Endothelial cell of umbilical vein (primary cell): ENCODE data around the gene TM7SF2. TPM values are rescaled to one million over a fixed set of nuclear protein-coding genes. Genes with fewer than 3 reads are reported as not detected.

Experiments
- BruUV-seq: library from RNA; stranded (reverse); fragments of 400-500 nt; replicated peaks from 2 replicates; lab custom pipeline; 2021; lab: Mats Ljungman, UMichigan
- CTCF ChIA-PET: fragments of 300-600, 350-600 bp; sonication (Branson Sonifier 250); formaldehyde crosslinking; loops from one replicate; lab custom pipeline; 2021; ENCODE audit warnings: antibody characterized with exemption, inconsistent platforms; lab: Charles Lee
- POLR2A ChIA-PET: fragments of 300-600, 350-600 bp; sonication (Branson Sonifier 250); formaldehyde crosslinking; loops from one replicate; lab custom pipeline; 2021; ENCODE audit warnings: antibody characterized with exemption, inconsistent platforms; lab: Charles Lee
- DNase-seq: peaks from one replicate; pipeline ENCODE4 v3.0.0-alpha.2; 2011; ENCODE audit warnings: low read depth, low spot score
- FAIRE-seq: peaks from 2 replicates; lab custom pipeline; 2011; peaks lifted over from hg19 to GRCh38; lab: Jason Lieb, UNC
- H2AFZ ChIP-seq: 2 replicates; pipeline ENCODE4 v1.6.0; 2012; ENCODE audit warnings: low read depth, low read length, control low read depth, inconsistent platforms
- H3K27ac ChIP-seq: 2 replicates; pipeline ENCODE4 v1.5.1; 2011; ENCODE audit warnings: low read depth, mild to moderate bottlenecking, control low read depth, low read length, moderate library complexity; ENCODE audit not compliant: insufficient read depth
- H3K27me3 ChIP-seq, 2 experiments: 2 replicates each; pipeline versions ENCODE4 v1.6.0 to v1.6.1; 2011; ENCODE audit warnings: low read length in 2 of 2, mixed read lengths in 1 of 2; ENCODE audit not compliant: control insufficient read depth in 2 of 2, insufficient read depth in 2 of 2
- H3K36me3 ChIP-seq, 2 experiments: 2 replicates in 1 of 2; 3 replicates in 1 of 2; pipeline ENCODE4 v1.5.1; 2011; ENCODE audit warnings: low read length in 2 of 2, mild to moderate bottlenecking in 1 of 2, moderate library complexity in 1 of 2; ENCODE audit not compliant: control insufficient read depth in 2 of 2, insufficient read depth in 2 of 2; ENCODE audit errors: extremely low read depth in 1 of 2
- H3K4me1 ChIP-seq: 3 replicates; pipeline ENCODE4 v1.5.1; 2011; ENCODE audit warnings: mild to moderate bottlenecking, low read length; ENCODE audit not compliant: control insufficient read depth, insufficient read depth; ENCODE audit errors: extremely low read depth
- H3K4me2 ChIP-seq: 2 replicates; pipeline ENCODE4 v1.6.1; 2011; ENCODE audit warnings: low read length, control low read depth, mixed read lengths; ENCODE audit not compliant: insufficient read depth
- H3K4me3 ChIP-seq, 3 experiments: fragments of 200-600 bp in 1 of 3; sonication (generic), shearing (Covaris generic) in 1 of 3; replicated peaks in 1 of 3; 2 replicates each; pipeline ENCODE4 v1.5.1; 2011 to 2016; ENCODE audit warnings: control low read depth in 3 of 3, low read length in 3 of 3, mild to moderate bottlenecking in 2 of 3, inconsistent platforms in 1 of 3, low read depth in 1 of 3, moderate library complexity in 1 of 3; ENCODE audit not compliant: insufficient read depth in 1 of 3
- H3K79me2 ChIP-seq: 2 replicates; pipeline ENCODE4 v1.6.0; 2012; ENCODE audit warnings: low read length, inconsistent platforms; ENCODE audit not compliant: control insufficient read depth, insufficient read depth
- H3K9ac ChIP-seq: replicated peaks from 2 replicates; pipeline ENCODE3; 2011; ENCODE audit warnings: low read length, control low read depth; ENCODE audit not compliant: insufficient read depth; ENCODE audit errors: extremely low read depth
- H3K9me1 ChIP-seq: replicated peaks from 3 replicates; pipeline ENCODE4 v1.6.0; 2011; ENCODE audit warnings: mild to moderate bottlenecking, low read length; ENCODE audit not compliant: control insufficient read depth, insufficient read depth; ENCODE audit errors: extremely low read depth
- H3K9me3 ChIP-seq: replicated peaks from 2 replicates; pipeline ENCODE4 v1.5.1; 2012; ENCODE audit warnings: low read length, inconsistent platforms; ENCODE audit not compliant: control insufficient read depth, insufficient read depth
- H4K20me1 ChIP-seq: replicated peaks from 2 replicates; pipeline ENCODE3; 2011; ENCODE audit warnings: mild to moderate bottlenecking, low read length; ENCODE audit not compliant: control insufficient read depth, insufficient read depth; ENCODE audit errors: extremely low read depth
- EZH2 ChIP-seq: IDR thresholded peaks from 2 replicates; pipeline ENCODE4 v1.6.1; 2012; ENCODE audit warnings: borderline replicate concordance, low read depth, mild to moderate bottlenecking, moderate library complexity, low read length, inconsistent platforms; ENCODE audit not compliant: severe bottlenecking
- FOS ChIP-seq: IDR thresholded peaks from 2 replicates; pipeline ENCODE4 v1.6.1; 2011; ENCODE audit warnings: mild to moderate bottlenecking, low read length, moderate library complexity, borderline replicate concordance; ENCODE audit not compliant: insufficient read depth
- GATA2 ChIP-seq: IDR thresholded peaks from 2 replicates; pipeline ENCODE4 v1.7.0; 2011; ENCODE audit warnings: low read depth, mild to moderate bottlenecking, moderate library complexity, mixed read lengths, low read length; ENCODE audit not compliant: insufficient read length, insufficient read depth
- JUN ChIP-seq: IDR thresholded peaks from 2 replicates; pipeline ENCODE4 v1.6.1; 2011; ENCODE audit warnings: borderline replicate concordance, low read depth; ENCODE audit not compliant: insufficient read length, insufficient read depth
- MYC ChIP-seq: IDR thresholded peaks from one replicate; pipeline ENCODE4 v1.6.1; 2011; ENCODE audit warnings: mild to moderate bottlenecking, low read depth, low read length
- POLR2A ChIP-seq: IDR thresholded peaks from 2 replicates; pipeline ENCODE4 v1.6.1; 2012; ENCODE audit warnings: low read depth, mild to moderate bottlenecking, control low read depth, low read length
- POLR2AphosphoS5 ChIP-seq: IDR thresholded peaks from 2 replicates; pipeline ENCODE4 v1.6.1; 2012; ENCODE audit warnings: low read depth, mild to moderate bottlenecking, control low read depth, low read length, moderate library complexity; ENCODE audit not compliant: insufficient read depth
- dilution Hi-C: fragments of 300-500 bp; cut with MboI; formaldehyde crosslinking; loops from one replicate; pipeline ENCODE4 v1.15.0; 2019; ENCODE audit warnings: low sequenced_read_pairs; ENCODE audit not compliant: extremely low pct_ligation_motif_present
- intact Hi-C: fragments of 100-400 bp; cut with micrococcal nuclease; formaldehyde crosslinking; loops from one replicate; pipeline ENCODE4 v1.10.0; 2022
- polyA plus RNA-seq, 4 experiments: library from polyadenylated mRNA; depleted of rRNA in 3 of 4; stranded (reverse) in 3 of 4; unstranded in 1 of 4; fragments of >200 nt; gene quantifications; 2 replicates each; pipeline versions ENCODE4 v1.2.1 to v1.2.3, GENCODE V29; 2011 to 2012; ENCODE audit warnings: missing spikeins in 1 of 4
- total RNA-seq: library from RNA; stranded (reverse); gene quantifications from 2 replicates; pipeline ENCODE4 v1.2.3, GENCODE V29; 2021
- TF ChIP-seq, protein P1 (sequence below): IDR thresholded peaks from 2 replicates; pipeline ENCODE4 v1.6.1; 2011; ENCODE audit not compliant: insufficient read depth, insufficient read length
- TF ChIP-seq, protein P2 (sequence below), 2 donors: IDR thresholded peaks; 1 replicate in 1 of 2; 2 replicates in 1 of 2; pipeline ENCODE4 v1.5.1; 2011; ENCODE audit warnings: low read length in 2 of 2, mild to moderate bottlenecking in 2 of 2, moderate library complexity in 2 of 2, control low read depth in 1 of 2, inconsistent platforms in 1 of 2, low read depth in 1 of 2; ENCODE audit not compliant: insufficient read depth in 1 of 2; ENCODE audit errors: extremely low read depth in 1 of 2

TM7SF2 gene
- total and polyA plus RNA-seq, 2 donors (not counting 3 experiments of a cell fraction or from before 2014, with no cell fraction given), result 11.6 to 47.1 TPM

DNA sequence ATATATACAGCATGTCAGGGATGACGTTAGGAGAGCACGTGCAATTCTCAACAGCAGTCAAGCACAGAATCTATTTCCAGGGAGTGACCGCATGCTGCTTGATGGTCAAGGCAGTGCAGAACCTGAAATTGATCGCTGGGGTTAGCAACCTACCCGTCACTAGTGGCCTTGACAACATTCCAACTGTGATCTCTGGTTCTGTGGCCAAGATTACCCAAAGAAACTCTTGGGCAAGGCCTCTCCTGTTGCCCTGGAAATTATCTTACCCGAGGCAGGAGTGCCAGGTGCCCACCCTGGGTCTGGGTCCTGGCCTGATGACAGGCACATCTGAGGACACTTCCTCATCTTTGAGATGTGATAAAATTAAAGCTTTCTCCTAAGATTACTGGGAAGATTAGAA lies 2.2 kb downstream of the TM7SF2 start:
- dilution Hi-C loops (no loop called here), intact Hi-C loops (loop anchor here (5.0 kb wide), 1 partner anchor 197 kb away; the partner anchor contains the start of gene ATG2A)
- Histone ChIP-seq H3K4me3 (no peak overlapping the region), H3K9me1 (no peaks in the 10 kb centered on the region), H3K9me3 (no peaks in the 10 kb centered on the region), H3K79me2 (peaks cover 6% of the 10 kb centered on the region), H3K4me2 (no peak overlapping the region), H3K4me1 (peaks cover 17% of the 10 kb centered on the region), H3K27ac (no peak overlapping the region), H3K36me3 (peaks cover 0 to 10% of the 10 kb centered on the region in 2 experiments), H2AFZ (no peak overlapping the region), H3K9ac (no peak overlapping the region), H4K20me1 (no peaks in the 10 kb centered on the region), H3K27me3 (no peaks in the 10 kb centered on the region)
- ChIA-PET CTCF (interaction anchor here (1.2 kb wide), 1 partner anchor 18 kb away, joined by 4 read pairs; no protein-coding TSS in a partner anchor), POLR2A (no interaction called here)
- DNase-seq (no peak), FAIRE-seq (no peak)
- TF ChIP-seq JUN, result no peak
- no peak for TF ChIP-seq MYC
- TF ChIP-seq, protein P1, sequence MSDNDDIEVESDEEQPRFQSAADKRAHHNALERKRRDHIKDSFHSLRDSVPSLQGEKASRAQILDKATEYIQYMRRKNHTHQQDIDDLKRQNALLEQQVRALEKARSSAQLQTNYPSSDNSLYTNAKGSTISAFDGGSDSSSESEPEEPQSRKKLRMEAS, result no peak
- TF ChIP-seq EZH2, result no peak
- no peak for TF ChIP-seq FOS
- TF ChIP-seq POLR2A, result no peak
- no peak for TF ChIP-seq POLR2AphosphoS5
- TF ChIP-seq, protein P2, sequence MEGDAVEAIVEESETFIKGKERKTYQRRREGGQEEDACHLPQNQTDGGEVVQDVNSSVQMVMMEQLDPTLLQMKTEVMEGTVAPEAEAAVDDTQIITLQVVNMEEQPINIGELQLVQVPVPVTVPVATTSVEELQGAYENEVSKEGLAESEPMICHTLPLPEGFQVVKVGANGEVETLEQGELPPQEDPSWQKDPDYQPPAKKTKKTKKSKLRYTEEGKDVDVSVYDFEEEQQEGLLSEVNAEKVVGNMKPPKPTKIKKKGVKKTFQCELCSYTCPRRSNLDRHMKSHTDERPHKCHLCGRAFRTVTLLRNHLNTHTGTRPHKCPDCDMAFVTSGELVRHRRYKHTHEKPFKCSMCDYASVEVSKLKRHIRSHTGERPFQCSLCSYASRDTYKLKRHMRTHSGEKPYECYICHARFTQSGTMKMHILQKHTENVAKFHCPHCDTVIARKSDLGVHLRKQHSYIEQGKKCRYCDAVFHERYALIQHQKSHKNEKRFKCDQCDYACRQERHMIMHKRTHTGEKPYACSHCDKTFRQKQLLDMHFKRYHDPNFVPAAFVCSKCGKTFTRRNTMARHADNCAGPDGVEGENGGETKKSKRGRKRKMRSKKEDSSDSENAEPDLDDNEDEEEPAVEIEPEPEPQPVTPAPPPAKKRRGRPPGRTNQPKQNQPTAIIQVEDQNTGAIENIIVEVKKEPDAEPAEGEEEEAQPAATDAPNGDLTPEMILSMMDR (IDR thresholded peaks at IDR 0.05; ENCODE audit: extremely low read depth in 1 of 2, insufficient read depth in 1 of 2, low read depth in 1 of 2, low read length in 2 of 2), result no peak
- TF ChIP-seq GATA2, result no peak
- no TSS peak for BruUV-seq
